Erythroblast (primary cell): Measurements from ENCODE around the gene CLMN.
A peak's percentile ranks its signal among the peaks of the same experiment; 100 is the strongest.

Experiments
- DNase-seq, 2 experiments: peaks; one replicate each; lab custom pipeline; 2025; lab: John Stamatoyannopoulos, UW
- GATA1 ChIP-seq: IDR thresholded peaks from 2 replicates; pipeline ENCODE4 v1.6.1; 2011; ENCODE audit warnings: low read depth, mild to moderate bottlenecking, control low read depth, low read length, moderate library complexity
- POLR2A ChIP-seq: IDR thresholded peaks from 2 replicates; pipeline ENCODE4 v1.6.1; 2011; ENCODE audit warnings: mild to moderate bottlenecking, low read length

CLMN gene

DNA sequence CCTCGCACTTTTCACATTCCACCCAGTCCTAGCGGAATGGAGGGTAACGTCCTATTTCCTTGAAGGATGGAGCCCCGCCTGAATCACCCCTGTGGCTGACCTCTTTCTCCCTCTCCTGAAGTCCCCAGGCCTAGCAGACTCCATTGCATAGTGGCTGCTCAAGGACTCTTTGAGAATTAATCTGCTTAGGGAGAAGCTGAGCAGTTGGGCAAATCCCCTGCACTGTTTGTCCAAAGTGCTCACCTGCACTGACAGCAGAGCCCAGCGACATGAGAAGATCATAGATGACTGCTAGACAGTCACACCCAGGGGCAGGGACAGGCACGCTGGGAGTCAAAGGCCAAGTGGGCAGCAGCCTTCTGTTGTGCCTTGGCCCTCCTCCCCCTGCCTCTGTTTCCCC is 124.7 kb downstream of the CLMN start:
- no peak for DNase-seq
- no peak for TF ChIP-seq GATA1
- TF ChIP-seq POLR2A, result no peak

GRCh38 chr14:95193081-95193480 is 126.6 kb downstream of the CLMN start:
- no peak for DNase-seq

DNA sequence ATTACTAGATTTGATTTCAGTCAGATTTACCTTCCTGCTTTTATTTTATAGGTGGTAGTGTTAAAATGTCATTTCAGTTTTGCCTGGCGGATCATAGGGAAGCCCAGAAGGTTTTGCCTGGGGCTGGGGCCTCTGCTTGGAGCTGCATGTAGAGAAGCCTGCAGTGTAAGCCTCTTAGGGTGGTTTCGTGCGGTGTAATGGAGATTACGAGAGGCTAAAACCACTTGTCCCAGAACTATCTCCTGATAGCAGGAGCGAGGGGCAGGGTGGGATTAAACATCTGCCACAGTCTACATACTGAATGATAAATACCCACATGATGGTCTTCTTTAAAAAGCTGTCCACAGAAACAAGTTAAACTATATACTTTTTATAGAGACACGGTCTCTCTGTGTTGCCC is 127.4 kb downstream of the CLMN start:
- no peak for TF ChIP-seq GATA1
- TF ChIP-seq POLR2A, result no peak
- no peak for DNase-seq

More at GRCh38 chr14:95193081-95193480, 126.6 kb downstream of the CLMN start:
- TF ChIP-seq POLR2A, result no peak
- no peak for TF ChIP-seq GATA1

- TF ChIP-seq GATA1, result no peak
- no peak for TF ChIP-seq POLR2A
- no peak for DNase-seq
Observed at GRCh38 chr14:95191445-95192199, 128.1 kb downstream of the CLMN start.

GRCh38 chr14:95190857-95191256 is 128.9 kb downstream of the CLMN start:
- DNase-seq, result no peak
- TF ChIP-seq GATA1 (no peak), POLR2A (no peak)

- DNase-seq, result no peak
- no peak for TF ChIP-seq GATA1
- no peak for TF ChIP-seq POLR2A
Observed at GRCh38 chr14:95190346-95190840, 129.3 kb downstream of the CLMN start.

- TF ChIP-seq GATA1, result no peak
- no peak for TF ChIP-seq POLR2A
Observed at GRCh38 chr14:95189367-95190132, 130.2 kb downstream of the CLMN start.

GRCh38 chr14:95188380-95188779 is 131.3 kb downstream of the CLMN start:
- TF ChIP-seq POLR2A (no peak), GATA1 (no peak)
- no peak for DNase-seq

More at GRCh38 chr14:95189367-95190132, 130.2 kb downstream of the CLMN start:
- DNase-seq, result no peak

- peak; percentile 81 to 87 for DNase-seq
- no peak for TF ChIP-seq POLR2A
- no peak for TF ChIP-seq GATA1
Observed at GRCh38 chr14:95185767-95186392, 133.8 kb downstream of the CLMN start.

GRCh38 chr14:95185033-95185766 is 134.5 kb downstream of the CLMN start:
- peak; percentile 72 to 85 for DNase-seq
- TF ChIP-seq GATA1, result no peak

GRCh38 chr14:95184413-95184790 is 135.3 kb downstream of the CLMN start:
- TF ChIP-seq POLR2A, result no peak
- TF ChIP-seq GATA1, result no peak
- DNase-seq, result no peak

DNA sequence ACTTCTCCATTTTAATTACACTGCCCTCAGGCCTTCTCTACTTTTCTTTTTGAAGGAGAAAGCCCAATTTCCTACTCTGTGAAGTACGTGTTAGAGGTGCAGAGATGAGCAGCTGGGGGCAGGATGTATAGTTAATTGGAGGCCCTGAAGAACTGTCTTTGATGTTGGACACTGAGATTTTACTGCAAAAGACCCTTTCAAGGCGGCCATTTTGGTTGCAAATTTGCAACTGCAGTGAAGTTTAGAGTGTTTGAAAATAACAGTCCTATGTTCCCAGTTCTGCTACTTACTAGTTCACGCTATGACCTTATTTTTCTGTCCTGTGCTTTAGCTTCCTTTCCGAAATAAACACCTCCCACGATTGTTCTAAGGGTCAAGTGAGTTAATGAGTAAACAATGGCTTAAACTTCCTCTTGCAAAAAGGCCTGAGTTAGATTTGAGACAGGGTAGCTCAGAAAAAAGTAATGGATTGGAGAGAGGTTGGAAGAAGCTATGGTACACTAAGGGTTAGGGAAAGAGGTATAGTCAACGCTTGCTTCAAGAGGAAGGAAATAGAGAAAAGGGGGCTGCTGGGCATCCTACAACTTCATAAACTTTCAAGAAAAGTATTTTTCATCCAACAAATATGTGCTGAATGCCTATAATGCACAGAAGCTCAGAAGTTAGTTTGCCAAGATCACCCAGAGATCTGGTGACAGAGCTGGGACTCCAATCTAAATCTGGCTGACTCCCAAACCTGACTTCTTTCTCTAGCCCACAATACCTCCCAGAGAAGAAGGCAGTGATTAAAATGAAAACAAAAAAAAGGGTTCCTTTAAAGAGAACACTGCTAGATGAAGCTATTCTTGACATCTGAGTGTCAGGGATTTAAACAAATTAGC is 135.9 kb downstream of the CLMN start:
- TF ChIP-seq POLR2A (no peak), GATA1 (no peak)
- no peak for DNase-seq

DNA sequence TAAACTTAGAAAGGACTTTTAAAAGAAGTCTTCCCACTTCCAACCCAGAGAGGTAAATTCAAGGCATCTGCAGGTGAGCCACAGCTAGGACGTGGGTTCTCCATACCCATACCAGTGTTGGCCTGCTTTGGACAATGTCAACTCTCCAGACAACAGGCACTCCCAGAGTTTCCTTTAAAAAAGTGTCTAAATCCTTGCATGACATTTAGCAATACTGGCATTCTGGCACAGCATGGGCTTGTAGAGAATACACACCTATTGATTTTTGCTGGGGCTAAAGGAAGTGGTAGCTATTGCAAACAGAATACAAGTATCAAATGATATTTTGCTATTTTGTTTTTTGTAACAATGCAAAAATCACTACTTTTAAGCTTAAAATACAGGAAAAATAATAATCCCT is 136.6 kb downstream of the CLMN start:
- DNase-seq, result no peak
- no peak for TF ChIP-seq GATA1
- TF ChIP-seq POLR2A, result no peak
